Natural killer cell (primary cell): ENCODE data around the gene NCEH1. TPM values are rescaled to one million over a fixed set of nuclear protein-coding genes. Genes with fewer than 3 reads are reported as not detected.
A peak's percentile ranks its signal among the peaks of the same experiment; 100 is the strongest.

Experiments
- ATAC-seq, 3 donors: fragments of 150-1000 bp in 2 of 3; fragments of 200-7000 bp in 1 of 3; cut with Tn5 transposase; 1 replicate in 1 of 3; 2 replicates in 2 of 3; pipeline ENCODE4 v1.10.0; 2021; ENCODE audit warnings: mild to moderate bottlenecking in 2 of 3, moderate library complexity in 2 of 3
- DNase-seq, 2 donors: peaks; one replicate each; pipeline versions ENCODE4 v3.0.0 to v3.0.0-alpha.2; 2013 to 2021; ENCODE audit warnings: mixed read lengths in 1 of 2
- H3K27ac ChIP-seq: one replicate; pipeline ENCODE4 v1.5.1; 2013; ENCODE audit warnings: mild to moderate bottlenecking, low read length
- H3K27me3 ChIP-seq: one replicate; pipeline ENCODE4 v1.6.1; 2013; ENCODE audit warnings: low read length; ENCODE audit not compliant: control insufficient read depth, insufficient read depth
- H3K36me3 ChIP-seq: one replicate; pipeline ENCODE4 v1.6.1; 2013; ENCODE audit warnings: low read length; ENCODE audit not compliant: control insufficient read depth, insufficient read depth
- H3K4me1 ChIP-seq: one replicate; pipeline ENCODE4 v1.6.1; 2013; ENCODE audit warnings: low read length; ENCODE audit not compliant: control insufficient read depth, insufficient read depth
- H3K4me3 ChIP-seq: one replicate; pipeline ENCODE4 v1.5.1; 2013; ENCODE audit warnings: low read length
- H3K9me3 ChIP-seq: one replicate; pipeline ENCODE4 v1.6.1; 2013; ENCODE audit warnings: low read length; ENCODE audit not compliant: control insufficient read depth, insufficient read depth
- H3K27ac Mint-ChIP-seq, 2 donors: one replicate each; pipeline ENCODE4 v1.8.0; 2022; ENCODE audit warnings: mild to moderate bottlenecking in 2 of 2, mixed read lengths in 2 of 2, moderate library complexity in 1 of 2
- H3K27me3 Mint-ChIP-seq, 2 donors: one replicate each; pipeline ENCODE4 v1.8.0; 2022; ENCODE audit warnings: low read depth in 2 of 2, mixed read lengths in 2 of 2
- H3K36me3 Mint-ChIP-seq: one replicate; pipeline ENCODE4 v1.8.0; 2022; ENCODE audit warnings: mixed read lengths
- H3K4me1 Mint-ChIP-seq, 2 donors: one replicate each; pipeline ENCODE4 v1.8.0; 2022; ENCODE audit warnings: mixed read lengths in 2 of 2
- H3K4me3 Mint-ChIP-seq: one replicate; pipeline ENCODE4 v1.8.0; 2022; ENCODE audit warnings: mild to moderate bottlenecking, moderate library complexity, mixed read lengths
- H3K9me3 Mint-ChIP-seq, 2 donors: one replicate each; pipeline ENCODE4 v1.8.0; 2022; ENCODE audit warnings: mixed read lengths in 2 of 2
- CTCF ChIP-seq: fragments of 200-600 bp; IDR thresholded peaks from one replicate; pipeline ENCODE4 v1.8.0; 2022; ENCODE audit warnings: antibody characterized with exemption
- WGBS: methylation state at CpG from one replicate; pipeline ENCODE4 v1.1.7; 2013; ENCODE audit warnings: missing lambda C conversion rate; ENCODE audit not compliant: insufficient coverage; 5-methylcytosine and 5-hydroxymethylcytosine counted together
- intact Hi-C: fragments of 100-400 bp; cut with micrococcal nuclease; formaldehyde crosslinking; loops from one replicate; pipeline ENCODE4 v1.14.2; 2022
- total RNA-seq, 4 donors: library from RNA; stranded (reverse); fragments of 120-200 nt in 1 of 4; gene quantifications; one replicate each; pipeline versions ENCODE4 v1.2.3 to v1.2.4, GENCODE V29; 2013 to 2022

Gene NCEH1
- total RNA-seq, 3 donors from 2014 or later (not counting 1 experiment from before 2014, with no cell fraction given) = 3.5 to 6.8 (median 5.3) TPM

GRCh38 chr3:172675441-172676193 lies 35.2 kb downstream of the NCEH1 start:
- H3K4me3 ChIP-seq = no peak overlapping the region
- H3K9me3 Mint-ChIP-seq = no peaks in the 10 kb centered on the region
- 56% methylated on average over 5 of the region's 7 CpGs for WGBS
- peaks cover 4 to 8% of the 10 kb centered on the region in 2 donors for H3K4me1 Mint-ChIP-seq
- ATAC-seq (peak; percentile 63 to 72 (median 70)), DNase-seq (peak in 1 of 2 donors; percentile 75)
- H3K4me1 ChIP-seq = no peaks in the 10 kb centered on the region
- no peak overlapping the region for H3K27ac Mint-ChIP-seq
- intact Hi-C loops = no loop called here
- H3K9me3 ChIP-seq = no peaks in the 10 kb centered on the region
- H3K36me3 ChIP-seq = no peaks in the 10 kb centered on the region
- H3K27me3 Mint-ChIP-seq = no peaks in the 10 kb centered on the region
- H3K36me3 Mint-ChIP-seq = no peaks in the 10 kb centered on the region
- H3K27ac ChIP-seq = no peak overlapping the region
- H3K4me3 Mint-ChIP-seq = no peak overlapping the region
- no peaks in the 10 kb centered on the region for H3K27me3 ChIP-seq
- TF ChIP-seq CTCF = peak; percentile 87

GRCh38 chr3:172673210-172673679 lies 37.6 kb downstream of the NCEH1 start:
- intact Hi-C loops = no loop called here
- H3K4me1 ChIP-seq = no peaks in the 10 kb centered on the region
- no peak for ATAC-seq

GRCh38 chr3:172669021-172669420 lies 41.8 kb downstream of the NCEH1 start:
- Histone ChIP-seq H3K4me3 (no peak overlapping the region), H3K27me3 (no peaks in the 10 kb centered on the region), H3K9me3 (no peaks in the 10 kb centered on the region), H3K27ac (no peak overlapping the region), H3K36me3 (no peaks in the 10 kb centered on the region), H3K4me1 (peaks cover 21% of the 10 kb centered on the region)
- intact Hi-C loops = no loop called here
- Mint-ChIP-seq H3K27ac (no peak overlapping the region), H3K4me3 (no peak overlapping the region), H3K9me3 (peaks cover 0 to 6% of the 10 kb centered on the region in 2 donors), H3K36me3 (peaks cover 12% of the 10 kb centered on the region), H3K4me1 (peaks cover 29 to 31% of the 10 kb centered on the region in 2 donors), H3K27me3 (no peaks in the 10 kb centered on the region)
- no peak for TF ChIP-seq CTCF
- WGBS = 69% methylated on average over 4 of the region's 4 CpGs
- ATAC-seq (no peak), DNase-seq (no peak)

More at GRCh38 chr3:172673210-172673679, 37.6 kb downstream of the NCEH1 start:
- Mint-ChIP-seq H3K4me1 (peaks cover 0 to 8% of the 10 kb centered on the region in 2 donors), H3K4me3 (no peak overlapping the region), H3K27me3 (no peaks in the 10 kb centered on the region), H3K36me3 (no peaks in the 10 kb centered on the region), H3K9me3 (no peaks in the 10 kb centered on the region), H3K27ac (no peak overlapping the region)
- no peak overlapping the region for H3K4me3 ChIP-seq
- no peaks in the 10 kb centered on the region for H3K27me3 ChIP-seq
- H3K27ac ChIP-seq = no peak overlapping the region
- no peaks in the 10 kb centered on the region for H3K36me3 ChIP-seq
- DNase-seq = peak in 1 of 2 donors; percentile 68
- H3K9me3 ChIP-seq = no peaks in the 10 kb centered on the region
- 47% methylated on average over 2 of the region's 2 CpGs for WGBS
- peak; percentile 60 for TF ChIP-seq CTCF
